HUES6 (cell line): ENCODE results near the gene SHISA3.

Experiments
- H3K27ac ChIP-seq: 2 replicates; pipeline ENCODE4 v1.7.0; 2013; ENCODE audit warnings: low read depth, mild to moderate bottlenecking, low read length, inconsistent platforms
- H3K27me3 ChIP-seq: 2 replicates; pipeline ENCODE4 v1.6.1; 2013; ENCODE audit warnings: low read length; ENCODE audit not compliant: control insufficient read depth, insufficient read depth
- H3K36me3 ChIP-seq: 2 replicates; pipeline ENCODE4 v1.6.1; 2013; ENCODE audit warnings: low read length; ENCODE audit not compliant: control insufficient read depth, insufficient read depth
- H3K4me1 ChIP-seq: 2 replicates; pipeline ENCODE4 v1.6.1; 2013; ENCODE audit warnings: low read length; ENCODE audit not compliant: control insufficient read depth, insufficient read depth
- H3K4me3 ChIP-seq: 2 replicates; pipeline ENCODE4 v1.5.1; 2013; ENCODE audit warnings: low read depth, low read length
- H3K9ac ChIP-seq: one replicate; pipeline ENCODE4 v1.6.1; 2013; ENCODE audit warnings: mild to moderate bottlenecking, low read length
- H3K9me3 ChIP-seq: 2 replicates; pipeline ENCODE4 v1.6.1; 2013; ENCODE audit warnings: low read depth, low read length; ENCODE audit not compliant: control insufficient read depth, insufficient read depth

SHISA3 gene

DNA sequence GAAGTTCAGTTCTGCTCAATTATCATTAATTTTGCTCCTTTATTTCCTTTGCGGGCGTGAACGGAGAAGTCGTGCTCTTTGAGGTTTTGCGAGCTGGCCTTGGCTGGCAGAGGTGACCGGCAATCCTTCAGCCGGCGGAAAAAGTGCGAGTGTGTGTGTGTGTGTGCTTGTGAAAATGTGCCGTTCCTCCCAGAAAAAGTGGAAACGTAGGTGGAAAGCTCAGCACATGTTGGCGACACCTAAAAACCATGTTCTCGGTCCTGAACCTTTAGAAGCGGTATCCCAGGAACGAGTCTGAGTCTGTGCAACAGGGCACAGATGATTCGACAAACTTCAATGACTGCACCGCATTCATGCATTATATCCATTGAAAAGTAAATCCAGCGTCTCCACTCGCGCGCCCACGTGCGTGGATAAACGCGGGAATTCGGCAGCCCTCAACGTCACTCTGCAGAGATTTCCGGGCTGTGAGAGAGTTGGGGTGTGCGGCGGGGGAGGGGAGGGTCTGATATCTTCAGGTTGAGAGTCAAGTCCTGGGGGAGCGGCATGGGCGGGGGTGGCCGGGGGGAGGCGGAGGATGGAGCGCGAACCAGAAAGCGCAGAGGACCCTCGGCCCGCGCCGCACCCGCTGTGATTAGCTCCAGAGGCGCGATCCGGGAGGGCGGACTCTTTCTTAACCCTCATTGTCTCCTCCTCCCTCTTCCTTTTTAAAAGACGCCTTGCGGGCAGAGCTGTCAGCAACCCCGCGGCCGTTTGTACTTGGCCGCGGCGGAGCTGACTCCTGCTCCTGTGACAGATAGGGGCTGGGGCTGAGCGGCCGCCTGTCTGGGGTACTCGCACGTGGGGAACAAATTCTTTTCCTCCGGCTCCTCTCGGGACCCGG, at the start of gene SHISA3:
SHISA3 (plus strand) TSS at position 737 of the 883 bp plus-strand sequence. CDS start 569 bp downstream, outside the sequence.
- peaks cover 72% of the 10 kb centered on the region for H3K27me3 ChIP-seq
- peak within 1 kb of the TSS; percentile 59 for H3K9ac ChIP-seq

DNA sequence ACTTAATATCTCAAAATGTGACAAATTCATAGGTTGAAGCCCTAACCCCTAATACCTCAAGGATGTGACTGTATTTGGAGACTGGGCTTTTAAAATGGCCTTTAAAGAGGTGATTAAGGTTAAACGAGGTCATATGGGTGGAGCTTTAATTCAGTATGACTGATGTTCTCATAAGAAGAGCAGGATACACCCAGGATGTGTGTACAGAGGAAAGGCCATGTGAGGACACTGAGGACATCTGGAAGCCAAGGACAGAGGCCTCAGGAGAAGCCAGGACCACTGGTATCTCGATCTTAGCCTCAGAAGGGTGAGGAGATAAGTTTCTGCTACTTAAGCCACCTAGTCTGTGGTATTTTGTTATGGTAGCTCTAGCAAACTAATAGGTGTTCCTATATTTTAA, 49.0 kb upstream of the SHISA3 start:
- Histone ChIP-seq H3K4me1 (no peaks in the 10 kb centered on the region), H3K4me3 (no peak overlapping the region), H3K9ac (no peak overlapping the region), H3K27ac (no peak overlapping the region), H3K9me3 (no peaks in the 10 kb centered on the region), H3K27me3 (no peaks in the 10 kb centered on the region), H3K36me3 (no peaks in the 10 kb centered on the region)

More for the DNA sequence above, at the start of gene SHISA3:
- Histone ChIP-seq H3K36me3 (no peaks in the 10 kb centered on the region), H3K4me1 (peaks cover 25% of the 10 kb centered on the region), H3K4me3 (peak within 1 kb of the TSS; percentile 62), H3K27ac (no peak within 1 kb of the TSS), H3K9me3 (no peaks in the 10 kb centered on the region)

DNA sequence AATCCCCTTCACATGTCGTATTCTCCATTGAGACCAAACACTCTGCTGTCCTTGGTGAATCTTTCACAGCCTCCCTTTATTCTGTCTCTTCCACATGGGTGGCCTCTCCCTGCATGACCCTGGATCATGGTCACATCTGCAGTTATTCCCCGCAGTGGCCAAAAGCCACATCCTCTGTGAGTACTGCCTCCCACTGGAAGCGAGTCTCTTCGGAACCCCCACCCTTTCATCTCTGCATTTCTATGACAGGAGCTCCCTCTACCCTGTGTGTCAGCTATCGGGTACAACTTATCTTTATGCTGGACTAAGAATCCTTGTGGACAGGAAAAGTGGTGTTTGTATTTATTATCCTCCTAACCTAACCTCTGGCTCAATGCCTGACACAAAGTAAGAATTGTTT, 48.6 kb upstream of the SHISA3 start:
- H3K9me3 ChIP-seq: no peaks in the 10 kb centered on the region
- no peak overlapping the region for H3K27ac ChIP-seq
- H3K9ac ChIP-seq: no peak overlapping the region
- no peaks in the 10 kb centered on the region for H3K4me1 ChIP-seq
- no peak overlapping the region for H3K4me3 ChIP-seq
- H3K27me3 ChIP-seq: no peaks in the 10 kb centered on the region
- H3K36me3 ChIP-seq: no peaks in the 10 kb centered on the region

DNA sequence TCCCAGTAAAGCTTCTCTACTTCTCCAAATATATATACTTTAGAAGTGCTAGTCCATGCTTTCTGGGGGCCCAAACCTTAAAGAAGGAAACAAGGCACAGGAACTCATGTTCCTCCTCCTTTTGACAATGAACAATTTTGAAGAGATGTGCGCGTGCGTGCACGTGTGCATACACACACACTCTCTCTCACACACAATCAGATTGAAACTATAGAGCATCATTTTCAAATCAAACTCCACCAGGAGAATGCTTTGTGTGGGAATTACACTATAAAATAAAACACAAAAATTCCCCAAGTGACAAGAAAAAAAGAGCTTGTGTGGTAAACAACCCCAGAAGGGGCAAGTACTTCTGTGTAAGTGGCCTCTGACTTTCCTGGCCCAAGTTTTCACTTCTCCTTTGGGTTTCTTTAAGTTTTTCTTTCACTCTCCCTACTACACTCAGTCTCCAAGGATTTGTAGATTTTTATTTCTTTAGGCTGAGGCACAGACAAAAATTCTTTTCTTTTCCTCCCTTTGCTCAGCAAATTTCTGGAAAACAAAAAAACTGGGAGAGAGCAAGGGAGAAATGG, 46.6 kb upstream of the SHISA3 start:
- Histone ChIP-seq H3K27me3 (no peaks in the 10 kb centered on the region), H3K4me1 (no peaks in the 10 kb centered on the region), H3K9me3 (no peaks in the 10 kb centered on the region), H3K4me3 (no peak overlapping the region), H3K9ac (no peak overlapping the region), H3K36me3 (no peaks in the 10 kb centered on the region), H3K27ac (no peak overlapping the region)

DNA sequence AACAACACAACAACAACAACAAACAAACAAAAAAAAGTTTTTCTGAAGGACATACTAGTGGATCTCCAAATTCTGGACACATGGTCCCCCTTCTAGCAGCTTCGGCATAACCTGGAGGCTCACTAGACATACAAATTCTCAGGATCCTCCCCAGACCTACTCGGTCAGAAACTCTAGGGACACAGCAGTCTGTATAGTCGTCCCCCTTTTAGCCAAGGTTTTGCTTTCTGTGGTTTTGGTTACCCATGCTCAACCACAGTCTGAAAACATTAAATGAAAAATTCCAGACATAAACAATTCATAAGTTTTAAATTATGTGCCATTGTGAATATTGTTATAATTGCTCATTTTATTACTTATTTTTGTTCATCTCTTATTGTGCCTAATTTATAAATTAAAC, 45.2 kb upstream of the SHISA3 start:
- Histone ChIP-seq H3K27me3 (no peaks in the 10 kb centered on the region), H3K27ac (no peak overlapping the region), H3K36me3 (no peaks in the 10 kb centered on the region), H3K9me3 (no peaks in the 10 kb centered on the region), H3K4me3 (no peak overlapping the region), H3K4me1 (no peaks in the 10 kb centered on the region), H3K9ac (no peak overlapping the region)

DNA sequence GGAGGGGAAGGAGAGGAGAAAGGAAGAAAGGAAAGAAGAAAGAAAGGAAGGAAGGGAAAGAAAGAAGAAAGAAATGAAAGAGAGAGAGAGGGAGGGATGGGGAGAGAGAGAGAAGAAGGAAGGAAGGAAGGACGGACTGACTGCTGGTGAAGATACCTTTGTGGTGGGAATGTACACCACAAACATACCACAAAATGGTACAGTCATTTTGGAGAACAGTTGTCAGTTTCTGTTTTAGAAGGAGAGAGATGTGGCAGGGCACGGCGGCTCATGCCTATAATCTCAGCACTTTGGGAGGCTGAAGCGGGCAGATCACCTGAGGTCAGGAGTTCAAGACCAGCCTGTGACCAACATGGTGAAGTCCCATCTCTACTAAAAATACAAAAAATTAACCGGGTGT, 40.0 kb upstream of the SHISA3 start:
- no peaks in the 10 kb centered on the region for H3K9me3 ChIP-seq
- no peaks in the 10 kb centered on the region for H3K36me3 ChIP-seq
- no peak overlapping the region for H3K9ac ChIP-seq
- H3K27me3 ChIP-seq: no peaks in the 10 kb centered on the region; the same call in 1 of the 2 replicates
- no peak overlapping the region for H3K27ac ChIP-seq
- no peak overlapping the region for H3K4me3 ChIP-seq
- no peaks in the 10 kb centered on the region for H3K4me1 ChIP-seq

DNA sequence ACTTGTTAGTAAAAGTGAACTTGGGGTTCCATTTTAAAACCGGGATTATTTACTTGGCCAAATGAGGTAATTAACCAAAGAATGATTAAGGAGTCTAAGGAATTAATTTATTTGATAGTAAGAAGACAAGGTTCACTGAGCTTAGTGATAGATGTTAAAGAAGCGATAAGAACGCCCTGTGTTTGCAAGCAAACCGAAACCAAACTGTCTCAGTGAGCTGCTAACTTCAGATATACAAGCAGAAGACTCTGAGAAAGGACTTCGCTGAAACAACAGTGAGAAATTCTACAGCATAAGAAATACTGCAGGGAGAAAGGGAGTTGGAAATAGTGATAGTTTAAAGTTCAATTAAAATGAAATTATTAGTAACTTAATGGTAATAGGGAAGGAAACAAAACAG, 37.6 kb upstream of the SHISA3 start:
- H3K36me3 ChIP-seq: no peaks in the 10 kb centered on the region
- H3K27me3 ChIP-seq: no peaks in the 10 kb centered on the region; the same call in 1 of the 2 replicates
- no peaks in the 10 kb centered on the region for H3K9me3 ChIP-seq
- H3K9ac ChIP-seq: no peak overlapping the region
- no peaks in the 10 kb centered on the region for H3K4me1 ChIP-seq
- H3K4me3 ChIP-seq: no peak overlapping the region
- H3K27ac ChIP-seq: no peak overlapping the region

DNA sequence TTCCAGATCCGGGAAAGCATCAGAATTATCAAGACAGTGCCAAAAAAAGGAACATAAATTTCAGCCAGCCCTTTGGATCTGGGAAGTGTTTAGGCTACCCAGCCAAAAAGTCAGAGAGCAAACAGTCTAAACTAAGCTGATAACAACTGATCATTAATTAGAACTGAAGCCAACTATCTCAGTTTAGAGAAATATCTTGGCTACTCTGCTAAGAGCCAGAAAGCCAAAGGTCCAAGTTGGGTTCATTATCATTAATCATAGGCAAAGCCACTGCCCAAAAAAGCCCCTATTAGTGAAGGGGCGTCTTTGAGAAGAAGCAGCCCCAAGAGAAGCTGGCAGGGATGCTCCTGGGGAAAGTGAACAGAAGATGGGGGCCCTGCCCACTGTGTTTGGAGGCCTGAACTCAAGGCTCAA, 37.0 kb upstream of the SHISA3 start:
- no peaks in the 10 kb centered on the region for H3K4me1 ChIP-seq
- H3K4me3 ChIP-seq: no peak overlapping the region
- H3K27me3 ChIP-seq: no peaks in the 10 kb centered on the region; the same call in 1 of the 2 replicates
- no peak overlapping the region for H3K9ac ChIP-seq
- no peak overlapping the region for H3K27ac ChIP-seq
- no peaks in the 10 kb centered on the region for H3K36me3 ChIP-seq
- no peaks in the 10 kb centered on the region for H3K9me3 ChIP-seq

DNA sequence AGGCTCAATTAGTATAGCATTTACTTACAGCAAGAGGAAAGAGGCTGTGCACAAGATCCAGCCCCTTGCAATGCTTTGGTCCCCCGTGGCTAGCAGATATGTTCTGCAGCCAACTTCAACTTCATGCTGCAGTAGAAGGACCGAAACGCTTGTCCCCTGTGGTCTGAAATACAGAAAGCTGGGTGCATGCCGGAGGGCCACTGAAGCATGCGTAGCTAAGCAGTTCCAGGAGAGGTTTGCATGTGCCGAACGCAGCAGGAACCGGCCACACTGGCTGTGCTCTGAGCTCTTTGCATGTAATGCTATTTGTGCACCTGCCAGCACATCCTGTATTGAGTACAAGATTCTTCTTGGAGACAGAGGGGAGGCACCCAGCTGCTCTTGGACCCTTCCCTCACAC, 35.8 kb upstream of the SHISA3 start:
- Histone ChIP-seq H3K4me3 (no peak overlapping the region), H3K27me3 (no peaks in the 10 kb centered on the region; the same call in 1 of the 2 replicates), H3K4me1 (no peaks in the 10 kb centered on the region), H3K9ac (no peak overlapping the region), H3K9me3 (no peaks in the 10 kb centered on the region), H3K36me3 (no peaks in the 10 kb centered on the region), H3K27ac (no peak overlapping the region)

DNA sequence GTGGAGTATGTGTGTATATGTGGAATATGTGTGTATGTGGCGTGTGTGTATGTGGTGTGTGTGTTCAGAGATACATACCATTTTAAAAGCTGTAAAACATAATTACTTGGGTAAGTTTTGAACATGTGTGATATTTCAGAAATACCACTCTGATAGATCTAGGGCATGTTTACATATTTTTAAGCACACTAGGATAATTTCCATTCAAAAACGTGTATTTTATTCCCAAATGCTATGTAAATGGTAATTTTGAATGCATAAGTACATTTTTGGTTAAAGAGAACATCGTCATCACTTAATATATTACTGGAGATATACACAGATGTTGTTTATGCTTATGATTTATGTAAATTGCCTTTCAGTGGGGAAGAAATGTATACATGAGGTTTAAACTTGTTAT, 34.7 kb upstream of the SHISA3 start:
- Histone ChIP-seq H3K9ac (no peak overlapping the region), H3K27ac (no peak overlapping the region), H3K27me3 (no peaks in the 10 kb centered on the region; the same call in 1 of the 2 replicates), H3K4me3 (no peak overlapping the region), H3K4me1 (no peaks in the 10 kb centered on the region), H3K9me3 (no peaks in the 10 kb centered on the region), H3K36me3 (no peaks in the 10 kb centered on the region)

DNA sequence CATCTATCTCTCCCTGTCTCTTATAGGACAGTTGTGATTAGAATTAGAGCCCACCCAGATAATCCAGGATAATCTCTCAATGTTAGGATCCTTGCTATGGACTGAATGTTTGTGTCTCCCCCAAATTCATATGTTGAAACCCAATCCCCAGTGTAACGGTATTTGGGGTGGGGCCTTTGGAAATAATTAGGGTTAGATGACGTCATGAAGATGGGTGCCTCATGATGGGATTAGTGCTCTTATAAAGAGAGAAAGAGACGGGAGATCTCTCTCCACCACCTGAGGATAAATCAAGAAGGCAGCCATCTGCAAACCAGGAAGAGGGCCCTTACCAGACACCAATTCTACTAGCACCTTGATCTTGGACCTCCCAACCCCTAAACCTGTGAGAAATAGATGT, 33.7 kb upstream of the SHISA3 start:
- H3K4me3 ChIP-seq: no peak overlapping the region
- no peak overlapping the region for H3K27ac ChIP-seq
- H3K27me3 ChIP-seq: no peaks in the 10 kb centered on the region

More for the DNA sequence above, 33.7 kb upstream of the SHISA3 start:
- Histone ChIP-seq H3K4me1 (no peaks in the 10 kb centered on the region), H3K9ac (no peak overlapping the region), H3K9me3 (no peaks in the 10 kb centered on the region), H3K36me3 (no peaks in the 10 kb centered on the region)
